ENCODE data around the gene MGME1.

DNA sequence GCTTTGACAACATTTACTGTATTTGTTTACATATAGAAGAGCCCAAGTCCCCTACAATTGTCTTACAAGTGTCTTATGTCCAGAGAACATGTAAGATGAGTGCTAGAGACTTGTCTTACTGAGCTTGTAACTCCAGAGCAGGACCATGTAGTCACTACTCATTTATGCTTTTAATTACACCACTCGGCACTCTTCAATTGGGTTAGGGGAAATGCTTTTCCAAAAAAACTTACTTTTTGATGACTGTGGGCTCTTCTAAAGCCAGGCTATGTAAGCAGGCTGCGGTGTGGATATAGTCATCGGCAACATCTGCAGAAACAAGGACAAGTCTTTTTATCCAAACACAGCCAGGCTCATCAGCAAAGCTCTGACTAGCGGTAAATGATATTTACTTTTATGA is 18.9 kb upstream of the MGME1 start:
- TF ChIP-seq, protein P1, sequence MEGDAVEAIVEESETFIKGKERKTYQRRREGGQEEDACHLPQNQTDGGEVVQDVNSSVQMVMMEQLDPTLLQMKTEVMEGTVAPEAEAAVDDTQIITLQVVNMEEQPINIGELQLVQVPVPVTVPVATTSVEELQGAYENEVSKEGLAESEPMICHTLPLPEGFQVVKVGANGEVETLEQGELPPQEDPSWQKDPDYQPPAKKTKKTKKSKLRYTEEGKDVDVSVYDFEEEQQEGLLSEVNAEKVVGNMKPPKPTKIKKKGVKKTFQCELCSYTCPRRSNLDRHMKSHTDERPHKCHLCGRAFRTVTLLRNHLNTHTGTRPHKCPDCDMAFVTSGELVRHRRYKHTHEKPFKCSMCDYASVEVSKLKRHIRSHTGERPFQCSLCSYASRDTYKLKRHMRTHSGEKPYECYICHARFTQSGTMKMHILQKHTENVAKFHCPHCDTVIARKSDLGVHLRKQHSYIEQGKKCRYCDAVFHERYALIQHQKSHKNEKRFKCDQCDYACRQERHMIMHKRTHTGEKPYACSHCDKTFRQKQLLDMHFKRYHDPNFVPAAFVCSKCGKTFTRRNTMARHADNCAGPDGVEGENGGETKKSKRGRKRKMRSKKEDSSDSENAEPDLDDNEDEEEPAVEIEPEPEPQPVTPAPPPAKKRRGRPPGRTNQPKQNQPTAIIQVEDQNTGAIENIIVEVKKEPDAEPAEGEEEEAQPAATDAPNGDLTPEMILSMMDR (conservative IDR thresholded peaks at IDR 0.05 in 1 of 2, IDR thresholded peaks at IDR 0.05 in 1 of 2; ENCODE audit: extremely low read depth in 1 of 2, insufficient read depth in 1 of 2, low read depth in 1 of 2, low read length in 2 of 2) = no peak
- TF ChIP-seq EZH2 (IDR thresholded peaks at IDR 0.05; ENCODE audit: borderline replicate concordance, low read length) = no peak

Measured in mammary epithelial cell (primary cell).